CD1c-positive myeloid dendritic cell (primary cell): ENCODE data around the gene UBE2F.
"Not testable (repeated sequence)": the region's sequence is repeated elsewhere in the genome, so short reads cannot be mapped to it uniquely, and the experiment has no call there.

ENCODE experiments used
- DNase-seq: peaks from one replicate; pipeline ENCODE4 v3.0.0-alpha.2; 2016; ENCODE audit errors: extremely low spot score

Gene UBE2F

DNA sequence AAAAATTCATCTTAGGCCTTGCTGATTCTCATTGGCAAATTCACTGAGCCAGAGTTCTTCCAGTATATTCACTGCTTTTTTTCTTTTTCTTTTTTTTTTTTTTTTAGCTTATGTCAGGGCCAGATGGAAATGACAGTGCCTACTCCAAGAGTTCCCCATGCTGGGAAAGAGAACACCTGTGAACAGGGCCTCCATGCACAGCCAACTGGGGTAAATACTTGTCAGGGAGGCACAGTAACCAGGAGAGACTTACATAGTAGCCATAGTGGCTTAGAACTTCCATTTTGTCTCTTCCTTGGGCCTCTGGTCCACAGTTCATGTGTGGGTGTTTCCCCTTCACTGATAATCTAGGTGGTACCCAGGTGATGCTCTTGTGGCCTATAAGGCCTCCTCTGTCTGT is 78.8 kb downstream of the UBE2F start:
- DNase-seq: no peak

DNA sequence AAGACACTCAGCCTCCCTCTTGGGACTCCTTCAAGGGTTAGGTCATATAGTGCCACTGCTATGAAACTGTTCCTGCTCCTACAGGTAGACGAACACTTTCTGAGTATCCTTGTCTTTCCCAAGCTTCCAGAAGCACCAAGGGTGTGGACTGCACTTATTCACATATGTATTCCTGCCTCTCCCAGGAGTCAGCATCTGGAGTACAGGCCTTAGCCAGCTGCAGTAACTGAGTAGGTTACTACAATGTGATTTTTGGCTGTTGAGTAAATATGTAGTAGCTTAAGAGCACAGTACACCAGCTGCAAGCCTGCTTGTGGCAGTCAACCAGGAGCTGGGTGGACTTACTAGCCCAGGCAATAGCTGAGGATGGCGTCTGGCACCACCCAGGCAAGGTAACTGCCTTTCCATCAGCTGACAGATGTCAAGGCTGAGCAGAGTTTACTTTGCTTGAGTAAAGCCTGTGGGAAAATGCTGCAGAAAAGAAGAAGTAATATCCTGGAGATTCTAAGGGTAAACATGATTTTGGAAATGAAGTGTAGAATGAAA is 80.0 kb downstream of the UBE2F start:
- no peak for DNase-seq

DNA sequence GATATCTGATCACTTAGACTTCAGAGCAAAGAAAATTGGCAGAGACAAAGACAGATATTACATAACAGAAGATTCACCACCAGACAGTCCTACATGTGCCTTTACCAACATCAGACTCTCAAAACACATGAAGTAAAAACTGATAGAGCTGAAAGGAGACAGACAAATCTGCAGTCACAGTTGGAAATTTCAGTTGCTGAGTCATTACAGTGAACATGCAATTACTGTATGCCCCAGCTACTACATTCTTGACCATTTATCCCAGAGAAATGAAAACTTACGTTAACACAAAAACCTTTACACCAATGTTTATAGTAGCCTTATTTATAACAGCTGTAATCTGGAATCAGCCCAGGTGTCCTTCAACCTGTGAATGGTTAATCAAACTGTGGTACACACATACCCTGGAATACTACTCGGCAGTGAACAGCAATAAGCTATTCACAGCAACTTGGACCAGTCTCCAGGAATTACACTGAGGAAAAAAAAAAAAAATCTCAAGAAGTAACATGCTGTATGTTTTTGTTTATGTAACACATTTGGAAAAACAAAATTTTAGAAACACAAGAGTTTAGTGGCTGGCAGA is 86.5 kb downstream of the UBE2F start:
- no peak for DNase-seq

GRCh38 chr2:238055841-238056240 is 89.0 kb downstream of the UBE2F start:
- DNase-seq: peak; percentile 11

- not testable (repeated sequence) for DNase-seq
Measured at GRCh38 chr2:238057696-238058575, 91.1 kb downstream of the UBE2F start.

GRCh38 chr2:238059505-238059904 is 92.7 kb downstream of the UBE2F start:
- no peak for DNase-seq

DNA sequence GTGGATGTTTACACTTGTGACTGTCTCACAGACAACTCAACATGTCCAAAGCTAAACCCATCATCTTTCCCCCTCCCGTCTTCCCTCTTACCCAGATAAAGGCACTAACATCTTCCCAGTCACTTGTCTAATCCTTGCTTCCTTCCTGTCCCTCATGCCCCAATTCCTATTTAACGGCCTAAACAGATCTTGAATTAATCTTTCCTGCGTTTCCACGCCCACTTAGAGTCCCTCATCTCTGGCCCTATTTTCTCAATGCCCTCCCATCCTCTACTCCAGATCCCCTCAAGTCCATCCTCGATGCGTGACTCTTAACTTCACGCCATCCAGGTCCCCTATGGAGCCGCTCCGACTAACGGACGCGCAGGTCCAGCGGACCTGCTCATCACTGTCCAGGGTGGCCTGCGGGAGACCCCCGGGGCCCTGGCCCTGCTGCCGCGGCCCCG is 93.3 kb downstream of the UBE2F start:
- DNase-seq: no peak

- DNase-seq: peak; percentile 99
Measured at GRCh38 chr2:238060542-238061314, 93.9 kb downstream of the UBE2F start, which contains the start of gene SCLY. Gene SCLY (plus strand): TSS chr2:238061001. CDS start chr2:238061055, 54 bp downstream.

DNA sequence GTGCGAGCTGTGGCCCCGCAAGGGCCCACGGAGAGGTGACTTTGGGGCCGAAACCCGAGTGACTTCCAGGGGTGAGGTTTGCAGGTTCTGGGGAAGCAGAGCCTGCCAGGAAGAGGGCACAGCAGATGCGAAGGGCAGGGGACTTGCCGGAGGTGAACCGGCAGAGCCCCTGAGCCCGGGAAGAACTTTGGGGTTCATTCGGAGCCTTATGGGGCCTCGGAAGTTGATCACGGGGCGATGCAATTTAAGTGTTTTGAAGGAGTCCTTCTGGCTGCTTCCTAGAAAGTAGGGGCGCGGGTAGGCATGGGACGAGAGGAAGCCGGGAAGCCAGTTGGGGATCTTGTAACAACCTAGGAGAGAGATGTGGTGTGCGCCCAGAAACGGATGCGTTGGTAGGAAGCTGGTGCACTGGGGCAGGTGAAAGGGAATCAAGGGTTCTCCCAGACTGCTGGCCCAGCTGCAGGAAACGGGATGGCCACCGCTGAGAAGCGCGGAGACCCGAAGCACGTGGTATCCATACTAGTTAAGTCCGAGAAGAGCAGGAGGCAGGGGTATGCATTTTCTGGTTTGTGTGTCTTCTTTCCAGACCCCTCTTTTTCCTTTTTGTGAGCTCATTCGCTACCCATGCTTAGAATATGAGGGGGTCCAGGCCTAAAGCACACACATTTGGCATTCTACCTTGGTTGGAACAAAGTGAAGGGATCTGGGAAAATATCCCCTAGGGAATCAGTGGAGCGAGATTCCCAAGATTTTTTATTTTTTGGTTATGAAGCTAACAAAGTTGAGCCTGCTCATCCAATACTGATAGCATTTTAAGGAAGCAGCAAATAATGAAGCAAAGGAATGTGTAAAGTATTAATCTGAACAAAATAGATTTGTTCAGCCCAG is 94.7 kb downstream of the UBE2F start:
- DNase-seq: peak; percentile 17

DNA sequence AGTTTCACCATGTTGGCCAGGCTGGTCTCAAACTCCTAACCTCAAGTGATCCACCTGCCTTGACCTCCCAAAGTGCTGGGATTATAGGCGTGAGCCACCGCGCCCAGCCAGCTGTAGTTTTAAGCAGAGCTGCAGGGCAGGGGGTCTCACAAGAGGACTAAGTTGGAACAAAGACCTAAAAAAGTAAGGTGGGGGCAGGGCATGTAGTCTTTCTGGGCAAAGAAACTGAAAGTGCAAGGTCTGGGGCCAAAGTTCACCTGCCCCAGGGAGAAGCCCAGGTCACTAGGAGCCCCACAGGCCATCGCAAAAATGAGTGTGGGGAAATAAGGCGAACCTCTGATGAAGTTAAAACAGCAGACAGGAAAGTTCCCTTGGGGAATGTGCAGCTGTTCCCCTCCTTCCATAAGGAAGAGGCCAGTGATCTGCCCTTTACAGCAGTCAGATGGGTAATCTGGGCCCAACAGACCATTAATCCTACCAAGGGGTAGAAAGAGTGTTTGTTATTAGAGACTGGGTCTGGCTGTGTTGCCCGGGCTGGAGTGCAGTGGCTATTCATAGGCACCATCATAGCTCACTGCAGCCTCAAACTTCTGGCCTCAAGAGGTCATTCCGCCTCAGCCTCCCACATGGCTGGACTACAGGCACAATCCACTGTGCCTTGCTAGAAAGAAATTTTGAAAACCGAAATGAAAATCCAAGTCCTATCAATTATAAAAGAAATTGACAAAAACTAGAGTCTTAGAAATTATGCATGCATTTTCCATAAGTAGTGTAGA is 96.8 kb downstream of the UBE2F start:
- no peak for DNase-seq

DNA sequence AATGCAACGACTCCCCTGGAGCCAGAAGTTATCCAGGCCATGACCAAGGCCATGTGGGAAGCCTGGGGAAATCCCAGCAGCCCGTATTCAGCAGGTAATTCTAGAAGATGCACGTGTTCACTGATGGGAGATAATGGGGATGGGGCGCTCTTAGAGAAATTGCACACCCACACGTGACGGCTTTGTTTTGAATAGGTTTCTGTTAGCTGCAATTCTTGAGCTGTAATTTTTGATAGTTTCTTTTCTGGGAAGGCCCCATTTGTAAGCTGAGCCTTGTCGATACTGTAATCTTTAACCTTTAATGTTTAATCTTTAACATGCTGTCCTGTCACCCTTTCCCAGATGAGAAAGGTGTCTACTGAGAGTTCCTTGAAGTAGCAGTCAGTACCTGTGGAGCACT is 97.6 kb downstream of the UBE2F start:
- DNase-seq: no peak

DNA sequence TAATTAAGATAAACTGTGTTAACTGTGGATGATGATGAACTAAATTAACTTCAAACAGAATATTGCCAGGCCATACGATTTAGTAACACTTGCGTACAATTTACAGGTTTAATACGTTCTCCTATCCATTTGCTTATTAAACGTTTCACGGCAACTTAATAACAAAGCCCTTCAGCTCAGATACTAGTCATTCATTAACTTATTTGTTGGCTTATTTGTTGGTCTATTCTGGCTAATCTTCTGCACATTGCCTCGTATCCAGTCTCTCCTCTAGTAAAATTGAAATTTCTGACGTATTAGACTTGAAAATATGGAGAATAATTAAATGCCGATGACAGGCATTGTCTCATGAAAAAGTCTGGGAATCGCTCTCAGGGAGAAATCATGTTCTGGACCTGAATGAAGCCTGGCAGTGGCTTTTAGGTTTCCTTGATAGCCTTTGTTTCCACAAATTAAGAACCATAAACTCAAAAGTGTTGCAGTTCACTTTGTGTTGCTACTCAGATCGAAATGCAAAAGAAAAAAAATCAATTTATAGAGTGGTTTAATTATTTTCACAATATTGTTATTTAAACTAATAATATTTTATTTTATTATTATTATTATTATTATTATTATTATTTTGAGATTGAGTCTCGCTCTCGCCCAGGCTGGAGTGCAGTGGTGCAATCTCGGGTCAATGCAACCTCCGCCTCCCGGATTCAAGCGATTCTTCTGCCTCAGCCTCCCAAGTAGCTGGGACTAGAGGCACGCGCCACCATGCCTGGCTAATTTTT is 98.4 kb downstream of the UBE2F start:
- no peak for DNase-seq

DNA sequence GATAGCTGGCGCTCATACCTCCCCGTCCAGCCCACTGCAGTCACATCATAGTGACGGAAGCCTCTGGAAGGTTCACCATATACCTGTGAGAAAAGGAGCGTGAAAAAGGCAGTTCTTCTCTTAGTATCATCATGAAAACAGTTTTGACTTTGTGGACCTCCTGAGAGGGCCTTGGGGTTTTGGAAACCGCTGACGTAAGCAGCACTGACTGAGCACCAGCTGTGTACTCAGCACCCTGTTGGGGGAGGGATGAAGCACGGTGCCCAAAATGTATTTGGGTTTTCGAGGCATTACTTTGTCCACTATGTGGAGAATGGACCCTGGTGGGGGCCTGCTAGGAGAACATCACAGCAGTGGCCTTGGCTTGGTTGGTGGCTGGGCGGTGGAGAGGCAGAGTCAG is 99.4 kb downstream of the UBE2F start:
- no peak for DNase-seq

GRCh38 chr2:238066718-238067117 is 99.9 kb downstream of the UBE2F start:
- not testable (repeated sequence) for DNase-seq

DNA sequence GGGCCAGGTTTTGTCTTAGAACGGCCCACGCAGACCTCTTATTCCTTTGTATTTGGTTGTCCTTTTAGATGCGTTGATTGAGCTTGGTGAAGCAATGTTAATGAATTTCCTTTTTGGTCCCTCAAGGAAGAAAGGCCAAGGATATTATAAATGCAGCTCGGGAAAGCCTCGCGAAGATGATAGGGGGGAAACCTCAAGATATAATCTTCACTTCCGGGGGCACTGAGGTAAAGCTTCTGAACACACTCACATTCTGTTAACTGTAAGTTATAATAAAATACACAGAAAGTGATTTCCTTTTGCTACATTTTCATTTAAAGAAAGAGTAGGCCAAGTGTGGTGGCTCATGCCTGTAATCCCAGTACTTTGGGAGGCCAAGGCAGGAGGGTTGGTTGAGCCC is 101.1 kb downstream of the UBE2F start:
- no peak for DNase-seq

GRCh38 chr2:238069021-238069709 is 102.4 kb downstream of the UBE2F start:
- no peak for DNase-seq

GRCh38 chr2:238069877-238070276 is 103.1 kb downstream of the UBE2F start:
- no peak for DNase-seq

- no peak for DNase-seq
Measured at GRCh38 chr2:238075397-238075796, 108.6 kb downstream of the UBE2F start.

DNA sequence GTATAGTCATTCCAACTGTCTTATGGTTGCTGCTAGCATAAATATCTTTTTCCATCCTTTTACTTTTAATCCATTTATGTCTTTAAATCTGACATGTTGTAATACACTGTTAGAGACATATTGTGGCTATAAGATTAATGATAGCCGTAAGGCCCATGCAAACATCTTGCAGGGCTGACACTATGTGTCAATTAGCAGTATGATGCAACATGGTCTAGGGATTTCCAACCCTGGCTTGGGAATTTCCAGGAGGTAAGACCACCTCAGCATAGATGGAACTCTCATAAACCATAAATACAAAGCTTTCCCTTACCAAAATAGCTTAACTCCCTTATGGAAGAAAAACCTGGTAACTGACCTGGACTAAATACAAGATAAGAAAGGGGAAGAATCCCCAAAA is 110.5 kb downstream of the UBE2F start:
- DNase-seq: no peak
